OCI-LY7 (cell line): ENCODE measurements around the gene FBXO45. TPM values are rescaled to one million over a fixed set of nuclear protein-coding genes. Genes with fewer than 3 reads are reported as not detected.
"Not testable (repeated sequence)": the region's sequence is repeated elsewhere in the genome, so short reads cannot be mapped to it uniquely, and the experiment has no call there.

Experiments
- BruUV-seq: library from RNA; stranded (reverse); fragments of 400-500 nt; replicated peaks from 2 replicates; lab custom pipeline; 2021; lab: Mats Ljungman, UMichigan
- CTCF ChIA-PET: fragments of 300-600 bp; sonication (Branson Sonifier 250); formaldehyde crosslinking; loops from one replicate; lab custom pipeline; 2022; ENCODE audit warnings: antibody characterized with exemption; ENCODE audit not compliant: unreplicated experiment; lab: Charles Lee
- POLR2A ChIA-PET: fragments of 300-600 bp; sonication (Branson Sonifier 250); formaldehyde crosslinking; loops from one replicate; lab custom pipeline; 2022; ENCODE audit warnings: antibody characterized with exemption; lab: Charles Lee
- DNase-seq: peaks from one replicate; pipeline ENCODE4 v3.0.0-alpha.2; 2015; ENCODE audit warnings: low spot score
- H2AFZ ChIP-seq: fragments of 200-600 bp; sonication (generic), shearing (Covaris generic); 2 replicates; pipeline ENCODE4 v1.6.1; 2014; ENCODE audit warnings: mild to moderate bottlenecking, antibody characterized with exemption, low read length, moderate library complexity
- H3K27ac ChIP-seq: fragments of 200-600 bp; sonication (generic); 2 replicates; pipeline ENCODE4 v1.5.1; 2014; ENCODE audit warnings: mixed run types, low read depth, mild to moderate bottlenecking, moderate library complexity, low read length, inconsistent platforms; ENCODE audit not compliant: poor library complexity, severe bottlenecking
- H3K36me3 ChIP-seq: fragments of 200-600 bp; sonication (generic); 2 replicates; pipeline ENCODE4 v1.6.1; 2014; ENCODE audit warnings: mild to moderate bottlenecking, antibody characterized with exemption, low read length, moderate library complexity, mixed read lengths; ENCODE audit not compliant: insufficient read depth
- H3K4me1 ChIP-seq: fragments of 200-600 bp; sonication (generic); 2 replicates; pipeline ENCODE4 v1.5.1; 2014; ENCODE audit warnings: mild to moderate bottlenecking, low read length; ENCODE audit not compliant: insufficient read depth, poor library complexity, severe bottlenecking
- H3K4me2 ChIP-seq: fragments of 200-600 bp; sonication (generic); 2 replicates; pipeline ENCODE4 v1.6.1; 2014; ENCODE audit warnings: mild to moderate bottlenecking, low read length
- H3K4me3 ChIP-seq: fragments of 200-600 bp; sonication (generic); 2 replicates; pipeline ENCODE4 v1.5.1; 2014; ENCODE audit warnings: mild to moderate bottlenecking, low read depth, low read length; ENCODE audit not compliant: poor library complexity, severe bottlenecking
- H3K79me2 ChIP-seq: fragments of 200-600 bp; sonication (generic); 2 replicates; pipeline ENCODE4 v1.6.1; 2016; ENCODE audit warnings: low read depth, mild to moderate bottlenecking, low read length, moderate library complexity, mixed read lengths; ENCODE audit not compliant: insufficient read depth
- H3K9me2 ChIP-seq: fragments of 200-600 bp; sonication (generic); 2 replicates; pipeline ENCODE4 v1.6.1; 2016; ENCODE audit warnings: mild to moderate bottlenecking, low read length, mixed read lengths; ENCODE audit not compliant: insufficient read depth
- H3K9me3 ChIP-seq: fragments of 200-600 bp; sonication (generic); 2 replicates; pipeline ENCODE4 v1.6.1; 2014; ENCODE audit warnings: mild to moderate bottlenecking, mixed run types, low read length, mixed read lengths
- H4K20me1 ChIP-seq: fragments of 200-600 bp; sonication (generic); 2 replicates; pipeline ENCODE4 v1.6.1; 2014; ENCODE audit warnings: mild to moderate bottlenecking, antibody characterized with exemption, low read length, moderate library complexity, mixed read lengths; ENCODE audit not compliant: insufficient read depth
- EZH2phosphoT487 ChIP-seq: fragments of 200-600 bp; sonication (generic); IDR thresholded peaks from 2 replicates; pipeline ENCODE4 v1.6.1; 2018; ENCODE audit warnings: low read depth, borderline replicate concordance, mild to moderate bottlenecking, mixed run types, antibody characterized with exemption, low read length, moderate library complexity, mixed read lengths
- intact Hi-C: fragments of 100-400 bp; cut with micrococcal nuclease; formaldehyde crosslinking; loops from one replicate; pipeline ENCODE4 v1.10.0; 2022; ENCODE audit not compliant: unreplicated experiment
- total RNA-seq, 2 experiments: library from RNA; depleted of rRNA in 1 of 2; stranded (reverse); fragments of >200 nt in 1 of 2; shearing (Covaris generic) in 1 of 2; gene quantifications; 2 replicates each; pipeline ENCODE4 v1.2.3, GENCODE V29; 2014 to 2022
- TF ChIP-seq, protein P1 (sequence below): fragments of 200-600 bp; sonication (generic); conservative IDR thresholded peaks from 2 replicates; pipeline ENCODE4 v1.5.1; 2014; ENCODE audit warnings: mild to moderate bottlenecking, antibody characterized with exemption, low read length, moderate library complexity, mixed read lengths

Gene FBXO45
- total RNA-seq, 2 experiments from 2014 or later: 10.6 to 15.5 TPM

- BruUV-seq: no TSS peak
- Histone ChIP-seq H3K4me1 (no peaks in the 10 kb centered on the region), H2AFZ (no peak overlapping the region), H3K36me3 (no peaks in the 10 kb centered on the region), H3K27ac (no peak overlapping the region), H3K4me3 (no peak overlapping the region), H3K9me3 (peaks cover 14% of the 10 kb centered on the region; the same call in 1 of the 2 replicates), H3K4me2 (no peak overlapping the region), H4K20me1 (no peaks in the 10 kb centered on the region), H3K9me2 (no peaks in the 10 kb centered on the region), H3K79me2 (no peaks in the 10 kb centered on the region)
- TF ChIP-seq, protein P1, sequence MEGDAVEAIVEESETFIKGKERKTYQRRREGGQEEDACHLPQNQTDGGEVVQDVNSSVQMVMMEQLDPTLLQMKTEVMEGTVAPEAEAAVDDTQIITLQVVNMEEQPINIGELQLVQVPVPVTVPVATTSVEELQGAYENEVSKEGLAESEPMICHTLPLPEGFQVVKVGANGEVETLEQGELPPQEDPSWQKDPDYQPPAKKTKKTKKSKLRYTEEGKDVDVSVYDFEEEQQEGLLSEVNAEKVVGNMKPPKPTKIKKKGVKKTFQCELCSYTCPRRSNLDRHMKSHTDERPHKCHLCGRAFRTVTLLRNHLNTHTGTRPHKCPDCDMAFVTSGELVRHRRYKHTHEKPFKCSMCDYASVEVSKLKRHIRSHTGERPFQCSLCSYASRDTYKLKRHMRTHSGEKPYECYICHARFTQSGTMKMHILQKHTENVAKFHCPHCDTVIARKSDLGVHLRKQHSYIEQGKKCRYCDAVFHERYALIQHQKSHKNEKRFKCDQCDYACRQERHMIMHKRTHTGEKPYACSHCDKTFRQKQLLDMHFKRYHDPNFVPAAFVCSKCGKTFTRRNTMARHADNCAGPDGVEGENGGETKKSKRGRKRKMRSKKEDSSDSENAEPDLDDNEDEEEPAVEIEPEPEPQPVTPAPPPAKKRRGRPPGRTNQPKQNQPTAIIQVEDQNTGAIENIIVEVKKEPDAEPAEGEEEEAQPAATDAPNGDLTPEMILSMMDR: no peak
- no peak for TF ChIP-seq EZH2phosphoT487
- CTCF ChIA-PET: no interaction called here
- POLR2A ChIA-PET: interaction anchor here (0.5 to 0.6 kb wide), 2 partner anchors 36 to 82 kb away, joined by 3 read pairs; no protein-coding TSS in a partner anchor
- intact Hi-C loops: no loop called here
- DNase-seq: no peak
Measured at GRCh38 chr3:196547067-196547466, 21.4 kb upstream of the FBXO45 start.

- POLR2A ChIA-PET, H3K4me2 ChIP-seq, H4K20me1 ChIP-seq, H3K9me2 ChIP-seq, H3K36me3 ChIP-seq, CTCF ChIA-PET, DNase-seq, H3K79me2 ChIP-seq, intact Hi-C loops, H2AFZ ChIP-seq, BruUV-seq, H3K4me3 ChIP-seq, H3K27ac ChIP-seq, H3K4me1 ChIP-seq: not testable (repeated sequence)
- H3K9me3 ChIP-seq: peaks cover 14% of the 10 kb centered on the region; the same call in 1 of the 2 replicates
Measured at GRCh38 chr3:196549312-196549711, 19.1 kb upstream of the FBXO45 start.

DNA sequence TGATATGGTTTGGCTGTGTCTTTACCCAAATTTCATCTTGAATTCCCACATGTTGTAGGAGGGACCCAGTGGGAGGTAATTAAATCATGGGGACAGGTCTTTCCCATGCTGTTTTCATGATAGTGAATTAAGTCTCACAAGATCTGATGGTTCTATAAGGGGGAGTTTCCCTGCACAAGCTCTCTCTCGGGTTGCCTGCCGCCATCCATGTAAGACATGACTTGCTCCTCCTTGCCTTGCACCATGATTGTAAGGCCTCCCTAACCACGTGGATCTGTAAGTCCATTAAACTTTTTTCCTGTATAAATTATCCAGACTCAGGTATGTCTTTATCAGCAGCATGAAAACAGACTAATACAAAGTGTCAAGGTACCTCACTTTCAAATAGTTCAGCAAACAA, 18.3 kb upstream of the FBXO45 start:
- intact Hi-C loops, DNase-seq, CTCF ChIA-PET, H3K9me2 ChIP-seq, H3K27ac ChIP-seq, H2AFZ ChIP-seq, H3K4me2 ChIP-seq, H4K20me1 ChIP-seq, H3K79me2 ChIP-seq, H3K4me1 ChIP-seq, H3K4me3 ChIP-seq, BruUV-seq: not testable (repeated sequence)
- Histone ChIP-seq H3K36me3 (peaks cover 16% of the 10 kb centered on the region; the same call in 1 of the 2 replicates), H3K9me3 (peaks cover 14% of the 10 kb centered on the region; the same call in 1 of the 2 replicates)
- POLR2A ChIA-PET: interaction anchor here (0.6 kb wide), 1 partner anchor 183 kb away, joined by 5 read pairs; no protein-coding TSS in a partner anchor
